GM18511 (cell line): ENCODE results near the gene C6orf62.
A peak's percentile ranks its signal among the peaks of the same experiment; 100 is the strongest.
"Not testable (repeated sequence)": the region's sequence is repeated elsewhere in the genome, so short reads cannot be mapped to it uniquely, and the experiment has no call there.

ENCODE experiments used
- ATAC-seq: cut with Tn5 transposase; IDR thresholded peaks from one replicate; pipeline ENCODE4 v1.9.1; 2021; ENCODE audit warnings: mild to moderate bottlenecking, moderate library complexity; ENCODE audit not compliant: unreplicated experiment

The C6orf62 gene

GRCh38 chr6:24668997-24669361 is 50.0 kb downstream of the C6orf62 start:
- no peak for ATAC-seq

- ATAC-seq: not testable (repeated sequence)
Measured at GRCh38 chr6:24668066-24668996, 50.6 kb downstream of the C6orf62 start.

GRCh38 chr6:24667378-24667803 is 51.6 kb downstream of the C6orf62 start:
- ATAC-seq: peak; percentile 10

GRCh38 chr6:24666641-24667377 is 52.1 kb downstream of the C6orf62 start, which contains the start of the genes ACOT13 and TDP2:
Gene ACOT13 (plus strand): TSS chr6:24667077. CDS start chr6:24667264, 187 bp downstream.
Gene TDP2 (minus strand): TSS chr6:24666899. CDS start chr6:24666862, 37 bp downstream.
- peak; percentile 96 for ATAC-seq

- peak; percentile 45 for ATAC-seq
Measured at GRCh38 chr6:24666097-24666640, 52.8 kb downstream of the C6orf62 start.

- no peak for ATAC-seq
Measured at GRCh38 chr6:24664046-24664987, 54.6 kb downstream of the C6orf62 start.

GRCh38 chr6:24663189-24663588 is 55.8 kb downstream of the C6orf62 start:
- no peak for ATAC-seq

- ATAC-seq: no peak
Measured at GRCh38 chr6:24662236-24662635, 56.7 kb downstream of the C6orf62 start.

GRCh38 chr6:24661759-24662158 is 57.2 kb downstream of the C6orf62 start:
- not testable (repeated sequence) for ATAC-seq

- no peak for ATAC-seq
Measured at GRCh38 chr6:24660105-24660504, 58.8 kb downstream of the C6orf62 start.

GRCh38 chr6:24659561-24659960 is 59.4 kb downstream of the C6orf62 start:
- ATAC-seq: no peak

GRCh38 chr6:24658573-24659560 is 60.1 kb downstream of the C6orf62 start:
- ATAC-seq: no peak

- no peak for ATAC-seq
Measured at GRCh38 chr6:24655215-24655614, 63.7 kb downstream of the C6orf62 start.
